VCaP (cell line): Measurements from ENCODE around the gene PTPRN2.

ENCODE experiments used
- H3K27ac ChIP-seq: fragments of 450-650 bp; 2 replicates; pipeline ENCODE4 v1.5.1; 2017
- CTCF ChIP-seq: fragments of 450-650 bp; conservative IDR thresholded peaks from 2 replicates; pipeline ENCODE4 v1.5.1; 2017; ENCODE audit warnings: mild to moderate bottlenecking, moderate library complexity

PTPRN2 gene

GRCh38 chr7:158618745-158619140 is 31.1 kb upstream of the PTPRN2 start:
- no peak for TF ChIP-seq CTCF
- no peak overlapping the region for H3K27ac ChIP-seq

GRCh38 chr7:158617737-158618128 is 30.1 kb upstream of the PTPRN2 start:
- no peak for TF ChIP-seq CTCF
- H3K27ac ChIP-seq, result no peak overlapping the region

GRCh38 chr7:158616050-158616449 is 28.4 kb upstream of the PTPRN2 start:
- TF ChIP-seq CTCF, result no peak
- H3K27ac ChIP-seq, result no peak overlapping the region

GRCh38 chr7:158614700-158615099 is 27.1 kb upstream of the PTPRN2 start:
- no peak for TF ChIP-seq CTCF
- H3K27ac ChIP-seq, result no peak overlapping the region

GRCh38 chr7:158613481-158613880 is 25.9 kb upstream of the PTPRN2 start:
- no peak for TF ChIP-seq CTCF
- H3K27ac ChIP-seq, result no peak overlapping the region

GRCh38 chr7:158612546-158612945 is 24.9 kb upstream of the PTPRN2 start:
- no peak overlapping the region for H3K27ac ChIP-seq
- TF ChIP-seq CTCF, result no peak

GRCh38 chr7:158611541-158611940 is 23.9 kb upstream of the PTPRN2 start:
- no peak overlapping the region for H3K27ac ChIP-seq
- no peak for TF ChIP-seq CTCF
